ENCODE results near the gene KIFAP3.
"Not testable (repeated sequence)": the region's sequence is repeated elsewhere in the genome, so short reads cannot be mapped to it uniquely, and the experiment has no call there.

KIFAP3 gene

GRCh38 chr1:169889871-169890270, 184.6 kb downstream of the KIFAP3 start:
- DNase-seq (ENCODE audit: low read depth in 3 of 3): no peak

GRCh38 chr1:169886931-169887330, 187.6 kb downstream of the KIFAP3 start:
- DNase-seq (ENCODE audit: low read depth in 3 of 3): no peak

- DNase-seq (ENCODE audit: low read depth in 3 of 3): no peak
Measured at GRCh38 chr1:169886422-169886821, 188.1 kb downstream of the KIFAP3 start.

- DNase-seq (ENCODE audit: low read depth in 3 of 3): no peak
Measured at GRCh38 chr1:169885207-169885606, 189.3 kb downstream of the KIFAP3 start.

GRCh38 chr1:169884634-169885033, 189.9 kb downstream of the KIFAP3 start:
- no peak for DNase-seq (ENCODE audit: low read depth in 3 of 3)

- DNase-seq (ENCODE audit: low read depth in 3 of 3): no peak
Measured at GRCh38 chr1:169882039-169882511, 192.4 kb downstream of the KIFAP3 start.

- DNase-seq (ENCODE audit: low read depth in 3 of 3): no peak
Measured at GRCh38 chr1:169879034-169879840, 195.3 kb downstream of the KIFAP3 start.

- no peak for DNase-seq (ENCODE audit: low read depth in 3 of 3)
Measured at GRCh38 chr1:169878498-169878897, 196.0 kb downstream of the KIFAP3 start.

GRCh38 chr1:169877800-169878491, 196.5 kb downstream of the KIFAP3 start:
- DNase-seq (ENCODE audit: low read depth in 3 of 3): no peak

GRCh38 chr1:169874229-169874628, 200.3 kb downstream of the KIFAP3 start:
- DNase-seq (ENCODE audit: low read depth in 3 of 3): no peak

GRCh38 chr1:169873582-169874199, 200.8 kb downstream of the KIFAP3 start:
- DNase-seq (ENCODE audit: low read depth in 3 of 3): no peak

GRCh38 chr1:169872906-169873305, 201.6 kb downstream of the KIFAP3 start:
- no peak for DNase-seq (ENCODE audit: low read depth in 3 of 3)

GRCh38 chr1:169871988-169872387, 202.5 kb downstream of the KIFAP3 start:
- not testable (repeated sequence) for DNase-seq (ENCODE audit: low read depth in 3 of 3)

Measured in stimulated activated CD4-positive, alpha-beta T cell treated with anti-CD3 and anti-CD28 coated beads, TNF-alpha, amount 100 ng/mL, for 48 hours (primary cell).